ENCODE data around the gene CBY3.
"Not testable (repeated sequence)": the region's sequence is repeated elsewhere in the genome, so short reads cannot be mapped to it uniquely, and the experiment has no call there.

DNA sequence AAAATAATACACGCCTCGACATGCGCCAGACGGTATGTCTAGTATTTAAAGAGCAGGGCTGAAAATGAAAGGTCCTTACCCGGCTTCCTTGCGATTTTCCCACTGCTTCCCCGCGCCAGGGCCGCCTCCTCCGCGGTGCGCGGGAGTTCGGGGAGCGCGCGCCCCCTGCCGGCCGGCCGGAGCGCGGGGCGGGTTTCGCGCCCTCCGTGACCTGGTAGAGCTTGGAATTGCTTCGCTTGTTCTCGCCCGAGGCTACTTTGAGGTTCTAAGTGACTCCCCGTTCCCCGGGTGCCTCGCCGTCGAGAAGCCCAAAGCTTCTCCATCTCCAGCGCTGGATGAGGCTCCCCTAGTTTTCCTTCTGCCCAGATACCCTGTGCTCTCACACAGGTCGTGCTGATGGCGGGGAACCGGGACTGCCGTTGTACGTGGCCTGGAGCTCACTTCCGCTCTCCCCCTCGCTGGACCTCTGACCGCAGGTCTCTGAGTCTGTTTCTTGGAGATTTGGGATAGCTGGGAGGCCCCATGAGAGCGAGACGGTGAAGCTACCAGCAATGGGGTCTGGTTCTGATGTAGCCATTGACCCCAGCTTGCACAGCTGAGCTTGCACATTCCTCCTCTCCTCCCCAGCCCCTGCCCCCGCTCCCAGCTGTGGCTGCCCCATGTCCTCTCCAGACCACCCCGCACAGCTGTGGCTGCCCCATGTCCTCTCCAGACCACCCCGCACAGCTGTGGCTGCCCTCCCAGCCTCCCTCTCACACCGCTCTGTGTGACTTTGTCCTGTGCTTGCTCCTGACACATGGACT is 46.3 kb downstream of the CBY3 start:
- TF ChIP-seq, protein P1, sequence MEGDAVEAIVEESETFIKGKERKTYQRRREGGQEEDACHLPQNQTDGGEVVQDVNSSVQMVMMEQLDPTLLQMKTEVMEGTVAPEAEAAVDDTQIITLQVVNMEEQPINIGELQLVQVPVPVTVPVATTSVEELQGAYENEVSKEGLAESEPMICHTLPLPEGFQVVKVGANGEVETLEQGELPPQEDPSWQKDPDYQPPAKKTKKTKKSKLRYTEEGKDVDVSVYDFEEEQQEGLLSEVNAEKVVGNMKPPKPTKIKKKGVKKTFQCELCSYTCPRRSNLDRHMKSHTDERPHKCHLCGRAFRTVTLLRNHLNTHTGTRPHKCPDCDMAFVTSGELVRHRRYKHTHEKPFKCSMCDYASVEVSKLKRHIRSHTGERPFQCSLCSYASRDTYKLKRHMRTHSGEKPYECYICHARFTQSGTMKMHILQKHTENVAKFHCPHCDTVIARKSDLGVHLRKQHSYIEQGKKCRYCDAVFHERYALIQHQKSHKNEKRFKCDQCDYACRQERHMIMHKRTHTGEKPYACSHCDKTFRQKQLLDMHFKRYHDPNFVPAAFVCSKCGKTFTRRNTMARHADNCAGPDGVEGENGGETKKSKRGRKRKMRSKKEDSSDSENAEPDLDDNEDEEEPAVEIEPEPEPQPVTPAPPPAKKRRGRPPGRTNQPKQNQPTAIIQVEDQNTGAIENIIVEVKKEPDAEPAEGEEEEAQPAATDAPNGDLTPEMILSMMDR (IDR thresholded peaks at IDR 0.05; ENCODE audit: control extremely low read depth in 1 of 3, insufficient read depth in 1 of 3, low read depth in 1 of 3, low read length in 3 of 3), result not testable (repeated sequence)
- TF ChIP-seq CHD2 (IDR thresholded peaks at IDR 0.05; ENCODE audit: low read length); RAD21 (IDR thresholded peaks at IDR 0.05 in 1 of 2, conservative IDR thresholded peaks at IDR 0.05 in 1 of 2; ENCODE audit: low read depth in 2 of 2, low read length in 2 of 2); PHF8 (conservative IDR thresholded peaks at IDR 0.05; ENCODE audit: low read depth, low read length); TEAD4 (IDR thresholded peaks at IDR 0.05; ENCODE audit: low read depth, low read length); SP1 (IDR thresholded peaks at IDR 0.05; ENCODE audit: low read depth, low read length); SP2 (IDR thresholded peaks at IDR 0.05; ENCODE audit: low read length): not testable (repeated sequence)
- TF ChIP-seq, protein P2, sequence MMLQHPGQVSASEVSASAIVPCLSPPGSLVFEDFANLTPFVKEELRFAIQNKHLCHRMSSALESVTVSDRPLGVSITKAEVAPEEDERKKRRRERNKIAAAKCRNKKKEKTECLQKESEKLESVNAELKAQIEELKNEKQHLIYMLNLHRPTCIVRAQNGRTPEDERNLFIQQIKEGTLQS (IDR thresholded peaks at IDR 0.05; ENCODE audit: insufficient read depth, low read depth, low read length), result not testable (repeated sequence)
